GM21723 (cell line): ENCODE results near the gene LSM5.

Source experiments
- ATAC-seq: cut with Tn5 transposase; IDR thresholded peaks from one replicate; pipeline ENCODE4 v1.9.1; 2021; ENCODE audit warnings: mild to moderate bottlenecking, moderate library complexity; ENCODE audit not compliant: unreplicated experiment

LSM5 gene

GRCh38 chr7:32490127-32490796 is at the start of gene LSM5:
Gene LSM5 (minus strand): TSS chr7:32490380. CDS start chr7:32490365, 15 bp downstream.
- peak; percentile 89 for ATAC-seq

- no peak for ATAC-seq
Measured at GRCh38 chr7:32539366-32539765, 49.2 kb upstream of the LSM5 start.

- ATAC-seq = no peak
Measured at GRCh38 chr7:32537760-32538159, 47.6 kb upstream of the LSM5 start.

- ATAC-seq = no peak
Measured at GRCh38 chr7:32536585-32536984, 46.4 kb upstream of the LSM5 start.

GRCh38 chr7:32536016-32536415 is 45.8 kb upstream of the LSM5 start:
- no peak for ATAC-seq

- no peak for ATAC-seq
Measured at GRCh38 chr7:32535162-32535702, 45.1 kb upstream of the LSM5 start.

- no peak for ATAC-seq
Measured at GRCh38 chr7:32533276-32534029, 43.3 kb upstream of the LSM5 start.

GRCh38 chr7:32532716-32533115 is 42.5 kb upstream of the LSM5 start:
- no peak for ATAC-seq

- no peak for ATAC-seq
Measured at GRCh38 chr7:32532086-32532485, 41.9 kb upstream of the LSM5 start.

GRCh38 chr7:32531402-32531801 is 41.2 kb upstream of the LSM5 start:
- ATAC-seq = no peak

GRCh38 chr7:32525839-32526238 is 35.7 kb upstream of the LSM5 start:
- ATAC-seq = no peak

- ATAC-seq = no peak
Measured at GRCh38 chr7:32524631-32525030, 34.5 kb upstream of the LSM5 start.

- ATAC-seq = no peak
Measured at GRCh38 chr7:32522746-32523530, 32.8 kb upstream of the LSM5 start.

GRCh38 chr7:32519763-32520162 is 29.6 kb upstream of the LSM5 start:
- no peak for ATAC-seq

GRCh38 chr7:32518534-32519140 is 28.5 kb upstream of the LSM5 start:
- ATAC-seq = no peak

- ATAC-seq = no peak
Measured at GRCh38 chr7:32516551-32517100, 26.4 kb upstream of the LSM5 start.

- ATAC-seq = peak; percentile 87
Measured at GRCh38 chr7:32515890-32516550, 25.8 kb upstream of the LSM5 start.

GRCh38 chr7:32513210-32513609 is 23.0 kb upstream of the LSM5 start:
- no peak for ATAC-seq

- no peak for ATAC-seq
Measured at GRCh38 chr7:32511791-32512190, 21.6 kb upstream of the LSM5 start.

GRCh38 chr7:32507414-32507813 is 17.2 kb upstream of the LSM5 start:
- ATAC-seq = no peak
